Progenitor cell of endocrine pancreas (in vitro differentiated cells): Measurements from ENCODE around the gene NVL. TPM values are rescaled to one million over a fixed set of nuclear protein-coding genes. Genes with fewer than 3 reads are reported as not detected.

Experiments
- DNase-seq: peaks from one replicate; pipeline ENCODE4 v3.0.0; 2021; ENCODE audit warnings: low spot score; ENCODE audit not compliant: unreplicated experiment
- H3K27ac Mint-ChIP-seq: 2 replicates; pipeline ENCODE4 v1.8.0; 2021; ENCODE audit warnings: mild to moderate bottlenecking, moderate library complexity, mixed read lengths
- H3K27me3 Mint-ChIP-seq: 2 replicates; pipeline ENCODE4 v1.8.0; 2021; ENCODE audit warnings: mixed read lengths
- H3K36me3 Mint-ChIP-seq: 2 replicates; pipeline ENCODE4 v1.8.0; 2022; ENCODE audit warnings: mixed read lengths; ENCODE audit not compliant: insufficient read depth
- H3K4me1 Mint-ChIP-seq: 2 replicates; pipeline ENCODE4 v1.8.0; 2021; ENCODE audit warnings: low read depth, mixed read lengths
- H3K4me3 Mint-ChIP-seq: 2 replicates; pipeline ENCODE4 v1.8.0; 2021; ENCODE audit warnings: low read depth, mild to moderate bottlenecking, moderate library complexity, mixed read lengths
- H3K9me3 Mint-ChIP-seq: 2 replicates; pipeline ENCODE4 v1.8.0; 2021; ENCODE audit warnings: low read depth, mixed read lengths
- total RNA-seq: library from RNA; stranded (reverse); gene quantifications from 2 replicates; pipeline ENCODE4 v1.2.1, GENCODE V29; 2021
- TF ChIP-seq, protein P1 (sequence below): fragments of 200-600 bp; sonication (generic); IDR thresholded peaks from one replicate; pipeline ENCODE4 v1.5.0; 2021; ENCODE audit warnings: antibody characterized with exemption, mild to moderate bottlenecking; ENCODE audit not compliant: unreplicated experiment

NVL gene
- total RNA-seq, 1 donor from 2014 or later: 52.5 TPM

DNA sequence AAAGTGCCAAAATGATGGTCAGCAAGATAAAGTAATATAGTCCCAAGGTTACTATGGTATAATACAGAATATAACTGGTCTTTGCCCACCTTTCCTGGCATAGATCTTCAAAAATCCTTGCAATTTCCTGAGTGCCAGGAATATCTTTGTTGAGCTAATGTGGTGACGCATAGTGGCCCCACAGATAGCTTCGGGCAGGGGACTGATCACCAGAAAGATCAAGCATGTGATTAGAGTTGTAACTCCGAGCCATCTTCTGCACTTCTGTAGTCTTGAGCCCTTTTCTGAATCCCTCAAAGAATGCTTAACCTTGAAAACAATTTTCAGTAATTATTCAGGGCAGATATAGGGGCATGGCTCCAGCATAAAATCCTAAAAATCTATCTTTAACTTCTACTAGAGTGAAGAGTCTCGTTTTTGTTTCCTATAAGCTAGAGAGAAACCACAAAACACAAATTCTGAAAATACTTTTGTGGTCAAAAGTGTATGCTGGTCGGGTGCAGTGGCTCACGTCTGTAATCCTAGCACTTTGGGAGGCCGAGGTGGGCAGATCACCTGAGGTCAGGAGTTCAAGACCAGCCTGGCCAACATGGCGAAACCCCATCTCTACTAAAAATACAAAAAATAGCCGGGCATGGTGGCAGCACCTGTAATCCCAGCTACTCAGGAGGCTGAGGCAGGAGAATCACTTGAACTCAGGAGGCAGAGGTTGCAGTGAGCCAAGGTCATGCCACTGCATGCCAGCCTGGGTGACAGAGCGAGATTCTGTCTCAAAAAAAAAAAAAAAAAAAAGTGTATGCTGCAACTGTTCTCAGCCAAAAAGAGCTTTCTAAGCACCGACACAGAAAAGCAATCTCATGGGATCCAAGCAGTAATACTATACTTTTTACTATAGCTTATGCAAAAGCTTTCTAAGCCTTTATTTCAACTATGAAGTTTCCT, 62.8 kb downstream of the NVL start:
- Mint-ChIP-seq H3K9me3 (no peaks in the 10 kb centered on the region), H3K27ac (no peak overlapping the region), H3K27me3 (no peaks in the 10 kb centered on the region), H3K4me3 (no peak overlapping the region), H3K36me3 (peaks cover 24% of the 10 kb centered on the region), H3K4me1 (peaks cover 8% of the 10 kb centered on the region)
- TF ChIP-seq, protein P1, sequence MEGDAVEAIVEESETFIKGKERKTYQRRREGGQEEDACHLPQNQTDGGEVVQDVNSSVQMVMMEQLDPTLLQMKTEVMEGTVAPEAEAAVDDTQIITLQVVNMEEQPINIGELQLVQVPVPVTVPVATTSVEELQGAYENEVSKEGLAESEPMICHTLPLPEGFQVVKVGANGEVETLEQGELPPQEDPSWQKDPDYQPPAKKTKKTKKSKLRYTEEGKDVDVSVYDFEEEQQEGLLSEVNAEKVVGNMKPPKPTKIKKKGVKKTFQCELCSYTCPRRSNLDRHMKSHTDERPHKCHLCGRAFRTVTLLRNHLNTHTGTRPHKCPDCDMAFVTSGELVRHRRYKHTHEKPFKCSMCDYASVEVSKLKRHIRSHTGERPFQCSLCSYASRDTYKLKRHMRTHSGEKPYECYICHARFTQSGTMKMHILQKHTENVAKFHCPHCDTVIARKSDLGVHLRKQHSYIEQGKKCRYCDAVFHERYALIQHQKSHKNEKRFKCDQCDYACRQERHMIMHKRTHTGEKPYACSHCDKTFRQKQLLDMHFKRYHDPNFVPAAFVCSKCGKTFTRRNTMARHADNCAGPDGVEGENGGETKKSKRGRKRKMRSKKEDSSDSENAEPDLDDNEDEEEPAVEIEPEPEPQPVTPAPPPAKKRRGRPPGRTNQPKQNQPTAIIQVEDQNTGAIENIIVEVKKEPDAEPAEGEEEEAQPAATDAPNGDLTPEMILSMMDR: no peak
- DNase-seq: no peak

DNA sequence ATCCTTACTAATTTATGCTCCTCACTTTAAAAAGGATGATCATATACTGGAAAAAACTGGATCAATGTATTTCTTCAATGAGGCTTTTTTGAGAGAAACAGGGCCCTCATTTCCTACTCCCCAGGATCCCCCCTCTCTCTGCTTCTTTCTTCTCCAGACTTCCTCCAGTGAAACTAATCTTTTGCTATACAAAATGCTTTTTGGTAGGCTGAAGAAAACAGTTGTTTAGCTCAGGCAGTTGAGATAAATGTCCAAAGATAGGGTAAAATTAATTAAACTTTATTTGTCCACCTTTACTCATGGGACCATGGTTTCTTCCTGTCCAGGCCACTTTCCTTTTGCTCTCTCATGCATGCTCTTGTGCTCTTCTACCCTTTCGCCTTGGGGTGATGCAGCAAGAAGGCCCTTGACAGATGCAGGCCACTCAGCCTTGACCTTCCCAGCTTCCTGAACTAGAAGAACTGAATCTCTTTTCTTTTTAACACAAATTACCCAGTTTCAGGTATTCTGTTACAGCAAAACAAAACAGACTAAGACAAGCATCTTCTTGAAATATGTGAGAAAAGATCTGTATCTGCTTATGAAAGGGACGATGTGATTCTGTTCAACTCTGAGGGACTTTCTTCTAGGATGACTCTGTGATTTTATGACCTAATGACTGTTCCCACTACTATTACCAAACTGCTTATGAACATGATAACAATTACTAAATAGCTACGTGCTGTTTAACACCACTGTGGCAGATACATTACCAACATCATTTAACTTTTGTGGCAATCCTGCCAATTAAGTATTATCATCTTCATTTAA, 63.7 kb downstream of the NVL start:
- peaks cover 10% of the 10 kb centered on the region for H3K4me1 Mint-ChIP-seq
- peak overlapping the region; percentile 76 for H3K27ac Mint-ChIP-seq
- no peaks in the 10 kb centered on the region for H3K27me3 Mint-ChIP-seq
- TF ChIP-seq, protein P1: no peak
- DNase-seq: no peak
- H3K4me3 Mint-ChIP-seq: no peak overlapping the region
- no peaks in the 10 kb centered on the region for H3K9me3 Mint-ChIP-seq
- H3K36me3 Mint-ChIP-seq: peaks cover 25% of the 10 kb centered on the region

DNA sequence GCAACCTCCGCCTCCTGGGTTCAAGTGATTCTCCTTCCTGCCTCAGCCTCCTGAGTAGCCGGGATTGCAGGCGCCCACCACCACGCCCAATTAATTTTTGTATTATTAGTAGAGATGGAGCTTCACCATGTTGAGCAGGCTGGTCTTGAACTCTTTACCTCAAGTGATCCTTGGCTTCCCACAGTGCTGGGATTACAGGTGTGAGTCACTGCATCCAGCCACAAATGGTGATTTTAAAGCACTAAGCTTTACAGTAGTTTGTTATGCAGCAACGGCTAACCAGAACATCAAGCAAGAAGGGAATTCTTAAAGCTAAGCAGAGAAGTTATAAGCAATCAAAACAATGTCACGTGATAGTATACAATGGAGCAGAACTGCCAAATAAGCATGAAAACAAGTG, 65.7 kb downstream of the NVL start:
- no peak for DNase-seq
- H3K27ac Mint-ChIP-seq: no peak overlapping the region
- H3K4me1 Mint-ChIP-seq: peaks cover 10% of the 10 kb centered on the region
- H3K27me3 Mint-ChIP-seq: no peaks in the 10 kb centered on the region
- no peaks in the 10 kb centered on the region for H3K9me3 Mint-ChIP-seq
- TF ChIP-seq, protein P1: no peak
- H3K36me3 Mint-ChIP-seq: peaks cover 25% of the 10 kb centered on the region
- no peak overlapping the region for H3K4me3 Mint-ChIP-seq

DNA sequence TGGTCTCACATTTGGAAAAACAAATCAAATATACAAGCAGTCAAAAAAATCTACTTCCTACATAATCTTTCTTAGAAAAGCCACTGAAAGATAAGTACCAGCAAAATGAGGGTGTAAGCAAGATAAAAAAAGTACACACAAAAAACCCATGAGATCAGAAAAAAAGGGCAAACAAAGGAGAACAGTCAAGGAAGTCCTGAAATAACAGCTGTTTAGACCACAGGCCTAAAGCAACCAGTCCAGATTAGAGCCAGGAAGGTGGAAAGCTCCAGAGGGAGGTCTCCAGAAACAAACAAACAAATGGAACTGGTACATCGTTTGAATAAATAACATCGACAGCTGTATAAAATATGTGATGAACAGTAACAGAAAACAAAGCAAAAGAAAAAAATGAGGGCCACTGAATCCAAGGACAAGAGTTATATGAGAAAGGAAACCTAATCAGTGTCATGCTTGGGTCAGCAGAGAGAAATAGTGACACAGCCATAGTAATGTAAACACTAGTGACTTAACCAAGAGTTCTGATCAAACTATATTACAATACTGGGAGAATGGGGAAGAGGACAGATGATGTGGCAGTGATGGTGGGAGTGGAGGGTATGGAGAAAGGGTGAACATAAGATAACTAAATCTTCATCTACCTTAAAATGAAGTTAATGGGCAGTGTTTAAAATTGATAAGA, 67.5 kb downstream of the NVL start:
- TF ChIP-seq, protein P1: no peak
- peaks cover 29% of the 10 kb centered on the region for H3K36me3 Mint-ChIP-seq

DNA sequence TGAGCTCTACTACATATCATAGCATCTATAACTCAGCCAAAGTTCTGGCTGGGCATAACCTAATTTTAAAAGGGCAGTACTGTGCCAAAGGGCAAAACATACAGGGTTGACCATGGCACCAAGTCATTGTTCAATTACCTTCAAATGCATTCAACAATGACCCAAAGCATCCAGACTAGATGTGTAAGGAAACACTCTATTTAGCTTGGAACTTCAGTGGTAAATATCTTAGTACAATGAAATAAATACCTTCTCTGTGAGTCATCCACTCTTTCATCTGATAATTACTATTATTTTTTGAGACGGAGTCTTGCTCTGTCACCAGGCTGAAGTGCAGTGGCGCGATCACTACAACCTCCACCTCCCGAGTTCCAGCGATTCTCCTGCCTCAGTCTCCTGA, 70.0 kb downstream of the NVL start:
- Mint-ChIP-seq H3K27ac (no peak overlapping the region), H3K36me3 (peaks cover 32% of the 10 kb centered on the region), H3K9me3 (no peaks in the 10 kb centered on the region), H3K4me3 (no peak overlapping the region), H3K27me3 (no peaks in the 10 kb centered on the region), H3K4me1 (peaks cover 10% of the 10 kb centered on the region)
- TF ChIP-seq, protein P1: no peak
- no peak for DNase-seq

More for the DNA sequence above, 67.5 kb downstream of the NVL start:
- Mint-ChIP-seq H3K27ac (peak overlapping the region; percentile 84), H3K4me1 (peaks cover 10% of the 10 kb centered on the region), H3K27me3 (no peaks in the 10 kb centered on the region), H3K4me3 (no peak overlapping the region), H3K9me3 (no peaks in the 10 kb centered on the region)
- no peak for DNase-seq
